Testis (tissue), 3 donors: ENCODE results near the gene WIPF1. TPM values are rescaled to one million over a fixed set of nuclear protein-coding genes. Genes with fewer than 3 reads are reported as not detected.

Experiments
- DNase-seq: peaks from one replicate; pipeline ENCODE4 v3.0.0-alpha.2; 2019
- H3K27ac ChIP-seq, 2 donors: fragments of 200-600 bp; sonication (generic); one replicate each; pipeline ENCODE4 v1.5.1; 2019
- H3K27me3 ChIP-seq: fragments of 200-600 bp; sonication (generic); one replicate; pipeline ENCODE4 v1.5.1; 2019
- H3K36me3 ChIP-seq: fragments of 200-600 bp; sonication (generic); one replicate; pipeline ENCODE4 v1.5.1; 2017; ENCODE audit warnings: low read depth; ENCODE audit errors: missing control alignments
- H3K4me1 ChIP-seq: fragments of 200-600 bp; sonication (generic); one replicate; pipeline ENCODE4 v1.5.1; 2019
- H3K4me3 ChIP-seq, 2 donors: fragments of 200-600 bp; sonication (generic); one replicate each; pipeline ENCODE4 v1.5.1; 2017 to 2019
- H3K9me3 ChIP-seq: fragments of 200-600 bp; sonication (generic); one replicate; pipeline ENCODE4 v1.5.1; 2017
- POLR2A ChIP-seq: fragments of 450-650 bp; IDR thresholded peaks from one replicate; pipeline ENCODE4 v1.6.1; 2017; ENCODE audit warnings: antibody characterized with exemption, mild to moderate bottlenecking, moderate library complexity
- WGBS, 2 donors: methylation state at CpG; one replicate each; pipeline ENCODE4 v1.1.5; 2018; 5-methylcytosine and 5-hydroxymethylcytosine counted together
- intact Hi-C: fragments of 100-400 bp; cut with DNase I; formaldehyde crosslinking; loops from one replicate; pipeline ENCODE4 v1.15.1; 2023; ENCODE audit warnings: low total_unique reads
- polyA plus RNA-seq: library from polyadenylated mRNA; stranded (reverse); fragments of 350-450 nt; fragmentation: Illumina TruSeq; extraction: RNeasy Lipid Tissue Mini Kit (QIAGEN cat#74804); gene quantifications from one replicate; pipeline ENCODE4 v1.2.3, GENCODE V29; 2014; ENCODE audit warnings: low read depth, low replicate concordance; ENCODE audit not compliant: insufficient read depth
- total RNA-seq, 2 donors: library from RNA; depleted of rRNA; stranded (reverse); fragments of >200 nt; gene quantifications; one replicate each; pipeline ENCODE4 v1.2.3, GENCODE V29; 2016
- TF ChIP-seq, protein P1 (sequence below), 3 experiments: fragments of 450-650 bp in 2 of 3; fragments of 200-600 bp in 1 of 3; sonication (generic) in 1 of 3; IDR thresholded peaks; one replicate each; pipeline ENCODE4 v1.5.1; 2016 to 2019; ENCODE audit warnings: antibody characterized with exemption in 3 of 3, mild to moderate bottlenecking in 2 of 3, moderate library complexity in 1 of 3

Gene WIPF1
- total and polyA plus RNA-seq, 3 donors from 2014 or later: 8.5 to 16.9 (median 11.1) TPM

DNA sequence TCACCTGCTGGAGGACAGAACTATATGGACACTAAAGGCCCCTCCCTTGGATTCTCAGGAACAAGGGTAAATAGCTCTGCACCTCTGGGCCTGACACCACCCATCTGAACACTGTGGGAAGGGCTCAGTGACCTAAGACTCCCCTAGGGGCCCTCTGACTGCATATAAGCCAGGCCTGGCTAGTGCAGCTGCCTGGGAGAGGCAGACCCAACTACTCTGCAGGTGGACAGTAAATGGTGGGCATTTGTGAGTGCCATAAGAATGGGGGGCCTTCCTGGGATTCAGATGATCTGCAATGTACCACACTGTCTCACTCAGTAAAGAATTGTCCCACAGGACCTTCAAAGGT, 11.2 kb upstream of the WIPF1 start:
- H3K36me3 ChIP-seq: no peaks in the 10 kb centered on the region
- no peaks in the 10 kb centered on the region for H3K27me3 ChIP-seq
- intact Hi-C loops: no loop called here
- no peaks in the 10 kb centered on the region for H3K4me1 ChIP-seq
- no peak overlapping the region for H3K4me3 ChIP-seq
- DNase-seq: no peak
- H3K27ac ChIP-seq: no peak overlapping the region
- no peaks in the 10 kb centered on the region for H3K9me3 ChIP-seq
- TF ChIP-seq, protein P1, sequence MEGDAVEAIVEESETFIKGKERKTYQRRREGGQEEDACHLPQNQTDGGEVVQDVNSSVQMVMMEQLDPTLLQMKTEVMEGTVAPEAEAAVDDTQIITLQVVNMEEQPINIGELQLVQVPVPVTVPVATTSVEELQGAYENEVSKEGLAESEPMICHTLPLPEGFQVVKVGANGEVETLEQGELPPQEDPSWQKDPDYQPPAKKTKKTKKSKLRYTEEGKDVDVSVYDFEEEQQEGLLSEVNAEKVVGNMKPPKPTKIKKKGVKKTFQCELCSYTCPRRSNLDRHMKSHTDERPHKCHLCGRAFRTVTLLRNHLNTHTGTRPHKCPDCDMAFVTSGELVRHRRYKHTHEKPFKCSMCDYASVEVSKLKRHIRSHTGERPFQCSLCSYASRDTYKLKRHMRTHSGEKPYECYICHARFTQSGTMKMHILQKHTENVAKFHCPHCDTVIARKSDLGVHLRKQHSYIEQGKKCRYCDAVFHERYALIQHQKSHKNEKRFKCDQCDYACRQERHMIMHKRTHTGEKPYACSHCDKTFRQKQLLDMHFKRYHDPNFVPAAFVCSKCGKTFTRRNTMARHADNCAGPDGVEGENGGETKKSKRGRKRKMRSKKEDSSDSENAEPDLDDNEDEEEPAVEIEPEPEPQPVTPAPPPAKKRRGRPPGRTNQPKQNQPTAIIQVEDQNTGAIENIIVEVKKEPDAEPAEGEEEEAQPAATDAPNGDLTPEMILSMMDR (IDR thresholded peaks at IDR 0.05): no peak
- no peak for TF ChIP-seq POLR2A

DNA sequence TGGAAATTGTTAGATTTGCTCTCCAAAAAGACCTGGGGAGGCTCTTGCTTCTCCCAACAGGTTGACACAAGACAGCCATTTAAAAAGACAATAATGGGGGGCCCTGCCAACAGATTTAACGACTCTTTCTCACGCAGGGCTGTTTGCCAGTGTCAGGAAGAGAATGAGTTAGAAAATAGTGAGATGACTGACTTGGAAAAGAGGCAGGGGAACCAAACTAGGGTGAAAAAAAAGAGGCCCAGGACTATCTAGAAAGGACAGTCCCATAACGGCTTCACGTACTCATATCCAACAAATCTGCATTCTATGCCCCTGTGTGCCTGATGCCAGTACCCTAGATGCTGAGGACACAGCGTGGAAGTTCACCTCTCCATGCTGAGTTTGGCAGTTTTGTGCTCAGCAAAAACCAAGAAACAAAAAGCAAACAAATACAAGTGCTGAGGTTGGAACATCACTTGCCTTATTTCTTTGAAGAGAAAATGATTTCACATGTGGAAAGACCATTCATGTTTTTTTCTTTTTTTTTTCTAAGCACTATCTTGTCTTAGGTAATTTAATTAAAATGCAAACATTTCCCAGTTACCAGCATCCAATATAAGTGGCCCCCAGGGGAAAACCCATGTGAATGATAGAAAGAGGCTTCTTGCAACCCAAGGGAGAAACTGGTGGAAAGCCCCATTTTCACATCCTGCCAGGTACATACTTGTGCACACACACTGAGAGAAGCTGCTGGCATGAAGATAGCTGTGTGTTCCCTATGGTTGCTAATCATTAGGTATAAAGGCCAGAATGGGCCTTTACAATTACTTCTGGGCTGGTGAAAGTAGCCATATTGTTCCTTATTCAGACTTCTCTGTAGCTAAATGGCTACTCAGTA, 10.6 kb upstream of the WIPF1 start:
- TF ChIP-seq, protein P1 (IDR thresholded peaks at IDR 0.05): no peak
- TF ChIP-seq POLR2A: no peak
- Histone ChIP-seq H3K27ac (no peak overlapping the region), H3K36me3 (no peaks in the 10 kb centered on the region), H3K27me3 (no peaks in the 10 kb centered on the region), H3K4me1 (no peaks in the 10 kb centered on the region), H3K9me3 (no peaks in the 10 kb centered on the region), H3K4me3 (no peak overlapping the region)
- intact Hi-C loops: no loop called here
- DNase-seq: no peak
- WGBS, 2 donors: 75 to 76% methylated on average over 5 of the region's 5 CpGs

- intact Hi-C loops: no loop called here
- Histone ChIP-seq H3K36me3 (no peaks in the 10 kb centered on the region), H3K4me3 (no peak overlapping the region), H3K27ac (no peak overlapping the region), H3K27me3 (no peaks in the 10 kb centered on the region), H3K4me1 (no peaks in the 10 kb centered on the region), H3K9me3 (no peaks in the 10 kb centered on the region)
- DNase-seq: no peak
- 66 to 77% methylated on average over 3 of the region's 3 CpGs for WGBS, 2 donors
- no peak for TF ChIP-seq POLR2A
- TF ChIP-seq, protein P1 (IDR thresholded peaks at IDR 0.05): no peak
Observed at GRCh38 chr2:174607584-174607983, 10.0 kb upstream of the WIPF1 start.

DNA sequence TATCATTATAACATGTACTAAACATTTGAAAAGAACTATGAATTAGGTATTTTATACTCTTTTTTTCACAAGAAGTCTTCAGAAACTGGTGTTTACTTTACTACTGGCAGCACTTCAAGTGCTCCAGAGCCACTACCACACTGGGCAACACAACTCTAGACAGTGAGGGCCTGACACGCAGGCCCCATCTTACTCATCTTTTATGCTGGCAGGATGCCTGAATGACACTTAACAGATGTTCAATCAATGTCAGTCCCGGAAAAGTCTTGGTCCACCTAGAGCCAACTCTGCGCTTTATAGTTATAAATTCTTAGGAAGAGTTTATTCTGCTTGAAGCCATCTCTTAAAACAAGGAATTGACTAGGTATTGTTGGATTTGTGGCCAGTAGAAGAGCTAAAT, 8.7 kb upstream of the WIPF1 start:
- WGBS, 2 donors: 59 to 69% methylated on average over 3 of the region's 3 CpGs
- H3K27ac ChIP-seq: no peak overlapping the region
- DNase-seq: no peak
- H3K4me3 ChIP-seq: no peak overlapping the region
- no peaks in the 10 kb centered on the region for H3K9me3 ChIP-seq
- intact Hi-C loops: no loop called here
- H3K4me1 ChIP-seq: no peaks in the 10 kb centered on the region
- no peak for TF ChIP-seq POLR2A
- TF ChIP-seq, protein P1 (IDR thresholded peaks at IDR 0.05): no peak
- no peaks in the 10 kb centered on the region for H3K36me3 ChIP-seq
- no peaks in the 10 kb centered on the region for H3K27me3 ChIP-seq

DNA sequence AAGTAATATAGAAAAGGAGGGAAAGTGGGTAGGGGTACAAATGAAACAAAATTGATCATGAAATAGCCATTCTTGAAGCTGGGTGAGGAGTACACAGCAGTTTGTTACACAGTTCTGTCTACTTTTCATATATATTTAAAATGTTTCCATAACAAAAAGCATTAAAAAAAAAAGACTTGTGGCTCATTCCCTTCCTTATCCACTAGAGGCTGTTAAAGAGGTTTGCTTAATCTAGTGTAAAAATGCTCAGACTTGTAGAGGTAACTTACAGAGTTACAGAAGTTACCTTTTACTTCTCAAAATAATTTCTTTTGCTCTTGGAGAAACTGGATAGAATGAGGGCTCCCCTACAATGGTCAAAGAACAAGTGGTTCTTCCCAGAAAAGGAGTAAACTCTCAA, 8.1 kb upstream of the WIPF1 start:
- H3K4me1 ChIP-seq: no peaks in the 10 kb centered on the region
- intact Hi-C loops: no loop called here
- no peaks in the 10 kb centered on the region for H3K27me3 ChIP-seq
- H3K9me3 ChIP-seq: no peaks in the 10 kb centered on the region
- H3K36me3 ChIP-seq: no peaks in the 10 kb centered on the region
- DNase-seq: no peak
- no peak overlapping the region for H3K27ac ChIP-seq
- no peak overlapping the region for H3K4me3 ChIP-seq
- TF ChIP-seq, protein P1 (IDR thresholded peaks at IDR 0.05): peak in 1 of 3 experiments; percentile 28
- TF ChIP-seq POLR2A: no peak
